Left lobe of liver (tissue), 2 donors: ENCODE measurements around the gene TCP11. TPM values are rescaled to one million over a fixed set of nuclear protein-coding genes. Genes with fewer than 3 reads are reported as not detected.

Source experiments
- ATAC-seq: fragments of 200-7000 bp; cut with Tn5 transposase; one replicate; pipeline ENCODE4 v1.9.1; 2020; ENCODE audit warnings: mild to moderate bottlenecking, moderate library complexity
- DNase-seq: peaks from one replicate; pipeline ENCODE4 v3.0.0-alpha.2; 2020; ENCODE audit warnings: low spot score
- total RNA-seq: library from RNA; stranded (reverse); gene quantifications from one replicate; pipeline ENCODE4 v1.2.1, GENCODE V29; 2021
- donor health status: DM: no; HTN: no; CAD: no; lungs with moderate emphysema.
- donor health status: DM: no; HTN: yes; CAD: no.

The TCP11 gene
- total RNA-seq, 1 donor from 2014 or later: not detected

DNA sequence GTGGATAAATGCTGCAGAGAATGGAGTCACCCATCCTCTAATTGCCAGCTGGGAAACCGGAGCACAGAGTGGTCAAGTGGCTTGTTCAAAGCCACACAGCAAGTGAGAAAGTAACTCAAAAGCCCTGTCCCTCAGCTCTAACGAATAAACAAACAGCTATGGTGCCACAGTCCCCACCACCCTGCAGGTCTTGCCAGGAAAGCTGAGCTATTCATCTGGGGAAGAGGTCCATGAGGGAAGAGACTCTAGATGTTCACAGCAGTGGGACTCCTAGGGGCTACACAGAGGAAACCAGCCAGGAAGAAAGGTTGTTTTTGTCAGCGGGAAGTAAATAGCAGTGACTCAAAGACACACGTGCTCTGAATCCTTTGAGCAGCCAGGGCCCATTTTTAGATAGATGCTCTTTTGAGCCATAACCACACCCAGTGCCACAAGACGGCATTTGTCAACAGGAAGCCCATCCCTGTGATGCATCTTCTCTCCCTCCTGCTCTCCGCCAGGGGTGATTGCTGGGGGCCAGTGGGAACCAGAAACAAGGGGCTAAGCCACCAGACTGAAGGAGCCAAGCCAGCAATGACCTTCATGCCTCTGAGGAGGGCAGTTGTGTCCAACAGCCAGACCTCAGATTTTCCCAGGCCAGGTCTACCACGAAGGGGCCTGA, 32.4 kb upstream of the TCP11 start:
- DNase-seq: no peak

DNA sequence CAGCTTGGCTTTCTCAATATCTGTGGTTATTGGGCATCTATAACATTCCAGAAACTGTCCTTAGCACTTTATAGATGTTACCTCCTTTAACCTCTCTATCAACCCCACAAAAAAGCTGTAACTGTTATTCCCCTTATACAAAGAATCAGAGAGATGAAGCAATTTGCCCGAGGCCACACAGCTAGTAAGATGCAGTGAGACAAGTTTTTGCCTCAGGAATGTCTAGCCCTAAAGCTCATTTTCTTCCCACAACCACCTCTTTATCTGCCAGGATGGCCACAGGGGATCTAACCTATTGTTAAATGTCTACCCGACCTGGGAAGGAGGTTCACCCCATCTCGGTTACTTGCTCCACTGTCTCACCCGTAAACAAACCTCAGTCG, 31.9 kb upstream of the TCP11 start:
- DNase-seq (no peak), ATAC-seq (no peak)

More for the DNA sequence above, 32.4 kb upstream of the TCP11 start:
- ATAC-seq: no peak

DNA sequence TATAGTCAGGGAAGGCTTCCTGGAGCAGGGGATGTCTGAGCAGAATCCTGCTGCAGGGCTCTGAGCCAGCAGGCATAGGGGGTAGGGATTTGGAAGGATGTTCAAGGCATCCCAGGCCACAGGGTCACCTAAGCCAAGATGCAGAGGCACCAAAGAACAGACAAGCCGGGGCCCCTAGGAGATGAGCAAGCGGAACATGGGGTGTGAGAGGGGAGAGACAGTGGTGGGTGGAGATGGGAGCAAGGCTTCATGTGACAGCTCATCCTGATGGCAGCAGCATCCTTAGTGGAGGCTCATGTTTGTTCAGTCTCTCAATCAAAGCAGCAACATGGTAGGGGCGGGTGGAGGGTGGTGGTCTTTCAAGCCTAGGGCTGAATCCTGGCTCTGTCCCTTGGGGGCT, 29.8 kb upstream of the TCP11 start:
- ATAC-seq (no peak), DNase-seq (no peak)

DNA sequence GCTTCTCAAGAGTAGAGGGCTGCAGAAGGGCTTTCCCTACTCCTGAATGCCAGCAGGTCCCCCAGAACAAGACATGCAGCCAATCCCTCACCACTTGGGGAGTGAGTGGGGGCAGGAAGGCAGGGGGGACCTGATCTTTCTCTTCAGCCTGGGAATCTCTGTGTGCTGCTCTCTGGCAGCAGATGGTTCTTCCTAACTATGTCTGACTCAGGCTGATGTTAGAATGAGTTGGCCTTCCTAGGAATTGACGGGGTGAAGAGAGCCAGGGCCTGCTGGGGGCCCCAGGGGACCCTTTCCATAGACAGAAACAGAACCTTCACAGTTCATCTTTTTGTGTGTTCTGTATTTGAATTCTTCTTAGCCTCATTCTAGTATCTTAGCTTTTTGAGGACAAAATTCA, 29.0 kb upstream of the TCP11 start:
- ATAC-seq (no peak), DNase-seq (no peak)

DNA sequence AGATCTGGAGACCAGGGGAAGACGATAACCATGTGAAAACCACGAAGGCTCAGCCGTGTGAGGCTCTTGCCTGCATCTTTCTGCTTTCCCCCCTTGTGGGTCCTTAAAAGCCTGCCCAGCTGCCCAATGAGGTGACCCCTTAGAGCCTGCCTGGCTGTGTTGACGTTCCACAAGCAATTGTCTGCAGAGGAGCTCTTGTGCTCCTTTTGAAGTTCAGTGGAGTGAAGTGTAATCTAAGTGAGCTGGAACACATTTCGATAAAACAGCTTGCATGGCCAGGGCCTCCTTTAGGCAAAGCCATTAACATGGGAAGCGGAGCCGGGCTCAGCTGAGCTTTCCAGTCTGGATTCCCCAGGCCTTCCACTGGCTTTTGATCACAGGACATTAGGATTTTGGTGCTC, 27.3 kb upstream of the TCP11 start:
- ATAC-seq (no peak), DNase-seq (no peak)

DNA sequence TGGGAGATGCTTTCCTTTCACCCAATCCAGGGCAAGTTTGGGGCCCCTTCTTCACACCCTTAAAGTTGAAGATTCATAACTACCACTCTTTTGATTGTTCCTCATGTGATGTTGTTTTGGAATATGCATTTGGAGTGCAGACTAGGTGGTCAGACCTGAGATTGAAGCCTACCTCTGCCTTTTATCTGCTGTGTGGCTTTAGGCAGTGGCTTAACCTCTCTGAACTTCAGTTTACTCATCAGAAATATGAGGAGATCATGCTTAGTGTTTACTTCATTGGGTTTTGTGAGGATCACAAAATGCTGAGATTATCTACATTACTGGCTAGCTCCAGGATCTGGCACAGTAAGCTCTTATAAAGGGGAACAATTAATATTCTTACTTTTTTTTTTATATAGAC, 26.4 kb upstream of the TCP11 start:
- DNase-seq (no peak), ATAC-seq (no peak)

DNA sequence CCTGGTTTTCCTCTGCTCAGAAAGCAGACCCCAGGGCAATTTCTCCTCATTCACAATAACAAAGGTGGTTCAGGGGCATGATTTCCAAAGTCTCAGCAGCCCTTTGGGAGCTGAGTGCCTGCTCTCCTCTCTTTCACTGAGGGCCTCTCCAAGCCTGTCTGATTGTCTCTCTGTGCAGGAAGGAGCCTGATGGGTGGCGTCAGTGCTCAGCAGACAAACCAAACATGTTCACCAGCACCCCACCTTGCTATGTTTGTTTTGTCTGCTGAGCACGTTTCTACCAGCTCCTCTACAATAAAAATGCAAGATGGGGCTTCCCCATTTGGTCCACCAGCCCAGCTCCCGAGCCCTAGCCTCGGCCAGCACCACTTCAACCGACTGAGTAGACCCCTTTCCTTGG, 25.4 kb upstream of the TCP11 start:
- DNase-seq (no peak), ATAC-seq (peak; percentile 5)

DNA sequence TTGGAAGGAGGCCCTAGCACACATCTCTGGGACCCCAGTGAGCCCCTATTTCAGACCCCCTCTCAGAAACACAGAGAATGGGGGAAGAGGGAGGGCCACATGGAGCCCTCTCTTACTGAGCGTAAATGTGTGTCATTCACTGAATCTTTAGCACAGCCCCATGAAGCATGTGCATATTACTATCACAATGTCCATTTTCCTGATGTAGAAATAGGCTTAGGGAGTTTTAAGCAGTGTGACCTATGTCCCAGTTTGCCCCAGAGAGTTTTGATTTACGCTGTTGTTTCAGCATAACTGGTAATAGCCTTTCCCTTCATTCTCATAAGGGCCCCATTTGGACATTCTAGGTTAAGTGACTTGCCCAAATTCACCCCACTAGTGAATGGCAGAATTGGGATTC, 25.0 kb upstream of the TCP11 start:
- peak; percentile 47 for ATAC-seq
- DNase-seq: no peak

DNA sequence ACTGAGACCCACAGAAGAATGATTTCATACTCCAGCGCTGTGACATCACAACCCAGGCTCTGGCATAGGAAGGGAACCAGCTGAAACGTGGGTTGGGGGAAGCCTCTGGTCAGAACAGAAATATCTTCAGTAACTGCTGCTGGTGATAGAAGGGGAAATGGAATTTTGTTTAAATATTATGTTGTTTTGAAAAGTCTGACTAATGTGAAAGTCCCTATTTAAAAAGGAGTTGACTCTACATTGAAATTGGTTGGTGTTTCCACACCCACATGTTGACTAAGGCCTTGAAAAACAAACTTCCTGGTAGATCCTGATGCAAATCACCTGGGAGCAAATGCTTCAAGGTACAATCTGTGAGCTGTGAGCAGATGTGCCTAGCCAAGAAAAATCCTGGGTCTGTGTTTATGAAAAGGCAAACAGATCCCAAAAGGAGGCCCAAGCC, 24.5 kb upstream of the TCP11 start:
- DNase-seq (peak; percentile 70), ATAC-seq (peak; percentile 76)

DNA sequence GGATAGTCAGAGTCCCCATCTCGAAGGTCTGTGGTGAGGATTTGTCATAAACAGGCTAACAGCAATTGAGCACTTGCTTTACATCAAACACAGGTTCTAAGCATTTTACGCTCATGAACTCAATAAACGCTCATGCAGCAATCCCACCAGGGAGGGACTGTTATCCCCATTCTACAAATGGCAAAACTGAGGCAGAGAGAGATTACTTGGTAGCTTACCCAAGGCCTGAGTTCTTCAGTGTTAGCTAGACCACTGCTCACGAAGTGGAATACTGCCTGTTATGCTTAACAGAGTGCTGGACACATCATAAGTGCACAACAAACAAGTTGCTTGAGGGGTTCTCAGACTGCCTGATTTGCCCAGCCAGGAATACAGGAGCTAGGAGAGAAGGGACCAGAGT, 23.7 kb upstream of the TCP11 start:
- no peak for ATAC-seq
- no peak for DNase-seq

DNA sequence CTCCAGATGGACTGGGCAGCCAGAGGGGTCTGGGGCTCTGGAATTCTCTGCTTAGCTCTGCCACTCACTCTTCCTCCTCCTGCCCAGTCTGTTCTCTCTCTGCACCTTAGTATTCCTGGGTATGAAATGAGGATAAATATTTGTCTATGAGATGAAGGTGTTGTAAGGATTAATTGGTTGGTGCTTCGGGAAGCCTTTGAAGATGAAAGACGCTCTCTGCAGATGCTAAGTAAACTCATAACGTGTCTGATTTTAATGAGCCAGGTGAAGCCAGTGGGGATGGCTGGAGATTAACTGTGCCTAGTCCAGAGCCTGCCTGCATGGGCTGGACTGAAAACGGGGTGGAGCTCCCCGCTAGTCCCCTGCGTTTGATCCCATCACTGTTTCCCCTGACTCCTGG, 23.1 kb upstream of the TCP11 start:
- ATAC-seq (no peak), DNase-seq (no peak)

DNA sequence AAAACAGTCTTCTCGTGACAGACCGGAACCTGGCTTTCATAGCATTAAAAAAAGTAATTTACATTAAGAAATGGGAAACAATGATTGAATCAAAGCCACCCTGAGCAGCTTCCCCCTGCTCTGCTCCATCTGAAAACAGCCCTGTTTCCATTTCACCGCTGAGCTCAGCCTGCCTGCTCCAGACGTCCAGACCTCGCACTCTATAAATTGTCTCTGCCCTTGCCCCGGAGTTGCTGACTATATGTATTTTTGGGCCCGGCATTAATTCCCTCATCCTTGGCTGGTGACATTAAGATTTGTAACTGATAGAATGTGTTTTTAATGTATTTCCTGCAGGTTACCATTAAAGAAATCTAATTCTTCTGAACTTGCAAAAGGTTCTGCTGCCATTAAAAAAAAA, 22.7 kb upstream of the TCP11 start:
- DNase-seq (no peak), ATAC-seq (no peak)

DNA sequence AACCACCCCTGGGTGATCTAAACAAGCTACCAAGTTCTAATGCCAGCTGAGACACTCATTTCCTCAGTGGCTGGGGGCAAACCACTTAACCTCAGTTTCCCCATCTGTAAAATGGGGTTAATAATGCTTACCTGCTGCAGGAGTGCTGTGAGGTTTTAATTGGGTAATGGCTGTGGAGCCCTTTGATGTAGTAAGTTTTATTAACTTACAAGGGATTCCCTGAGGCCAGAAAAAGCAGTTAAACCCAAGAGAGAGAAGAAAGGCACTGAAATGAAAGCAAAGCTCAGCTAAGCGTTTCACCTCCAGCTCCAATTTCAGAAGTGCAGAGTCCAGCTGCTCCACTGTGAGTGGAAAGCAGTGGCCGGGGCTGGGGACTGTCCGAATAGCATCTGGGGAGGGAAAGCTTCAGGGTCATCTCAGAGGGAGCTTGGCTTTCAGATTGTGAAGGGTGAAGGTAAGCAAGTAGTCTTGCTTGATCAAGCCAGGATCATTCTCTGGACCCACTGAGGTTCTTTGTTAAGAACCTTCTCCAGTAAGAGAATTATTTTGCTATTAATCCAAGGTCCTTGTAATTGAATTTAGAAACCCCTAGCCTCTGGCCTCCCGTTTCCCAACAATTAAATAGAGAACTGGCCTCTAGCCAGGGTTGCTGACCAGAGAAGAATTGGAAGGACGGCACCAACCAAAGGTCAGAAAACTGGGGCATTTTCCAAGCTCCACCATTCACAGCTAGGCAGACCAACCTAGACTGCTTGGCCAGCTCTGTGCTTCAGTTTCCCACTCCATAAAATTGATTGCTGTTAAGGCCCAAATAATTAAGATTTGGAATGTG, 20.9 kb upstream of the TCP11 start:
- DNase-seq: peak; percentile 87
- ATAC-seq: peak; percentile 77

DNA sequence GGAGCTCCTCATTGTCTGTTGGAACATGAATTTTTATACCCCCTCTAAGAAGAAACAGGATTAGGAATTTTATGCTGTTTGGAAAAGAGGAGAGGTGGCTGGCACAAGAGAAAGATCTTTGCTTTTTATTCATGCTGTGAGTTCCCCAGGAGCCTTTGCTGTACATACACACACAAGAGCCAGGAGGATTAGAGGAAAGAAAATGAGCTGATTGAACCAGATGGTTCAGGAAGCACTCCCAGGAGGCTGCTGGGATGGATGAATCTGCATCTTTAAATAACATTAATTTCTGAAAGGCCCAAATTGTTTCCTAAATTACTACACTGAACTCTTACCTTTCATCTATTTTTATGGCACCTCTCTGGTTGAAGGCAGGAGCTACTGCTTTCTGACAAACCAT, 20.1 kb upstream of the TCP11 start:
- DNase-seq (no peak), ATAC-seq (no peak)

DNA sequence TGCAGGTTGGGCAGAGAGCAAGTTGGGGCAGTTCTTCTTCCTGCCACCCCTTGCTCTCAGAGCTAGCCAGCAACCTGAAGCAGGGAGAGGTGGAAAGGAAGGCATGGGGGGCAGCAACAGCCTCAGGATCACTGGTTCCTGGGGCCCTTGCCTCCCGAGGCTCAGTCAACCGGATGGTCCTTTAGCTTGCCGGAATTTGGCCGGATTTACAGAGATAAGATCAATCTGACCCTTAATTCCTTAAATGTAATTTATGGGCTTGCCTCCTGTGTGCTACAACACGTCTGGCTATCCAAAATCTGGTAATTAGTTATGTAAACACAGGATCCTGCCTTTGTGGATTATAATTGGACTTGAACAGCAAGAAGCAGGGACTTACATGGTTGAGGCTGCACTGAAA, 19.5 kb upstream of the TCP11 start:
- ATAC-seq (no peak), DNase-seq (no peak)

DNA sequence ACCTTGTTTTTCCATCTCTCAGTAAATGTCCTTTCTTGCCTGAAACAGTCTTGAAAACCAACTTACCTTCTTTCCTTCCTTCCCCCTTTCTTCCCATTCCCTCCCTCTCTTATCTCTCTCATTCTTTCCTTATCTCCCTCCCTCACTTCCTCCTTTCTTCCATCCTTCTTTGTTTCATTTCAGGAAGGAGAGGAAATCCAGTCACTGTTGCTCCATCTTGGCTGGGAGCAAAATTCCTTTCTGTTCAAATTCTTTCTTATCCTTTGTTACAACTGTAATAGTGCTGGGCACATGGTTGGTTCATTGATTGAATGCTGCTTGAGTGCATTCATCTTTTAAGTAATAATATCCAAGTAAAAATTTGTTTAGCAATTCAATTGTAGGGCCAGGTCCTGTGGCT, 17.4 kb upstream of the TCP11 start:
- ATAC-seq: no peak
- DNase-seq: no peak

DNA sequence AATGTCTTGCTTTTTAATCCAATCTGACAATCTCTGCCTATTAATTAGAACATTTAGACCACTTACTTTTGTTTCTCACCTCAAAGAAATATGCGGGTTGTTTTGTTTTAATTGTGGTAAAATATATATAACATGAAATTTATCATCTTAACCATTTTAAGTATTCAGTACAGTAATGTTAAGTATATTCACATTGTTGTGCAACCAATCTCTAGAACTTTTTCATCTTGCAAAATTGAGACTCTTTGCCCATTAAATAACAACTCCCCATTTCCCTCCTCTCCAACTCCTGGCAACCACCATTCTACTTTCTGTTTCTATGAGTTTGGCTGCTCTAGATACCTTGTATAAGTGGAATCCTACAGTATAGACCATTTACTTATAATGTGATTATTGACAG, 13.8 kb upstream of the TCP11 start:
- no peak for ATAC-seq
- no peak for DNase-seq

DNA sequence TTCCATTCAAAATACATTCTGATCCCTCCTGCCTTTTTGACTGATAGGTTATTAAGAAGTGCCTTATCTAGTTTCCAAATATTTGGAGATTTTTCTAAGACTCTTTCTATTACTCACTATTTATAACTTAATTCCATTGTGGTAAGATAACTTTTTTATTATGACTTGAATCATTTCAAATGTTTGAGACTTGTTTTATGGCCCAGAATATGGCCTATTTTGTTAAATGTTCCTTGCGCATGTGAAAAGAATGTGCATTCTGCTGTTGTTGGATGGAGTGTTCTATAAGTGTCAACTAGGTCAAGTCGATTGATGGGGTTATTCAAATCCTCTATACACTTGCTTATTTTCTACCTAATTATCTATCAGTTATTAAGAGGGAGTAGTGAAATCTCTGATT, 13.1 kb upstream of the TCP11 start:
- DNase-seq (no peak), ATAC-seq (no peak)

DNA sequence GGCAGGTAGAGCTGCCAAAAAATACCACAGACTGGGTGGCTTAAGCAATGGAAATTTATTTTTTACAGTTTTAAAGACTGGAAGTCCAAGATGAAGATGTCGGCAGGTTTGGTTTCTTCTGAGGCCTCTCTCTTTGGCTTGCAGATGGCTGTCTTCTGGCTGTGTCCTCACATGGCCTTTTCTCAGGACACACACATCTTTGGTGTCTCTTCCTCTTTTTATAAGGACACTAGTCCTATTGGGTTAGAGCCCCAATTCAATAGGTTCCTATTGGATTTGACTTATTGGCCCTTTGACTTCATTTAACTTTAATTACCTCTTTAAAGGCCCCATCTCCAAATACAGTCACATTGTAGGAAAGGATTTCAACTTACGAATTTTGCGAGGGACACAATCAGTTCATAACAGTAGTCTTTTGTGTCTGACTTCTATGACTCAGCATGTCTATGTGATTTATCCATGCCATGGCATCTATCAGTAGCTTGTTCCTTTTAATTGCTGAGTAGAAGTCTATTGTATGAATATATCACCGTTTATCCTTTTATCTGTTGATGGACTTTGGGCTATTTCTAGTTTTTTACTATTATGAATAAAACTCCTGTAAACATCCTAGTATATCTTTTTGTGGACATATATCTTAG, 11.0 kb upstream of the TCP11 start:
- DNase-seq: no peak
- no peak for ATAC-seq

DNA sequence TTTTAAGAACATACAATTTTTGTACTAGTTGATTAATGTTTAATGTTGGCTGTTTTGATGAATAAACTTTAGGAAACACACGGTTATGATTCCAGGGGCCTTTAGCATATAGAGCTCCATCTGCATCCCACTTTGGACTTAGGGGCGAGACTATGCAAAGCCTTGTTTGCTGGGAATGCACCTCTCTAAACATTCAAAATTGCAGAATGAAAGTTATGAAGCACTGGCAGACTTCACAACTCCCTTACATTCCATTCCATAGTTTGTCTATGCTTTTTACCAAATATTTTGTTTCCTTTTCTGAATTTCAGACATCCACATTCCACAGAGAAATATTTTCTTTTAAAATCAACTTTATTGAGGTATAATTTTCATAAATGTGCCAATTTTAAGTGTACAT, 10.3 kb upstream of the TCP11 start:
- no peak for DNase-seq
- no peak for ATAC-seq

DNA sequence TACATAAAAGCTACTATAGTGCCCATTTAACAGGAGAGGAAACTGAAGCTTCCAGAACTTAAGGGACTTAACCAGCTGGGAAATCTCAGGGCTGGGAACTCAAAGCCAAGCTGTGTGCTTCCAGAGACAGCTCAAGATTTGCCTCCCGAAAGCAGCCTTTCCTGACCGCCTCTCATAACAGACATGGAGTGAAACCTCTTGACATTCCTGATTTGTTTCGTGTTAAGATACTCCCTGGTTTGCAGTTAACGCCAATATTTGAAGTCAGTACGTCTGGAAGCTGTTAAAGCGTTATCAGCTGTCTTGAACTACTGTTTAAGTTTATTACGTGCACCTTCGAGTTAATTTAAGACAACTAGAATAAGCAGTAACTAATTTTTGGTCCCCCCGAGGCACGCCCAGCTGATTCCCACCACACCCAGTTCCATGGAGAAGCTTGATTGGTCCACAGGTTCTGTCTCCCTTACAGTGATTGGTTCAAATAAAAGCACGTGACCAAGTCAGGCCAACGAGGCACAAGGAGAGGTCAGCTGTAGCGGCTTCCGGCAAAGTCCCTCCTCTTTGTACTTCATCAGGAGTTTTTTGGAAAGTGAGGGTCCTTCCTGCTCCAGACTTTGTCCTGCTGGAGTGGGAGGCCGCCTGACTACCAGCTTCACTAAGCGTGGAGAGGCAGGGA, 8.9 kb upstream of the TCP11 start:
- DNase-seq: no peak
- no peak for ATAC-seq
